ENCODE data around the gene ADAD2. TPM values are rescaled to one million over a fixed set of nuclear protein-coding genes. Genes with fewer than 3 reads are reported as not detected.

The ADAD2 gene
- total and polyA plus RNA-seq, 11 donors, result 0.21 to 1.3 (median 0.58) TPM; not detected in 3

DNA sequence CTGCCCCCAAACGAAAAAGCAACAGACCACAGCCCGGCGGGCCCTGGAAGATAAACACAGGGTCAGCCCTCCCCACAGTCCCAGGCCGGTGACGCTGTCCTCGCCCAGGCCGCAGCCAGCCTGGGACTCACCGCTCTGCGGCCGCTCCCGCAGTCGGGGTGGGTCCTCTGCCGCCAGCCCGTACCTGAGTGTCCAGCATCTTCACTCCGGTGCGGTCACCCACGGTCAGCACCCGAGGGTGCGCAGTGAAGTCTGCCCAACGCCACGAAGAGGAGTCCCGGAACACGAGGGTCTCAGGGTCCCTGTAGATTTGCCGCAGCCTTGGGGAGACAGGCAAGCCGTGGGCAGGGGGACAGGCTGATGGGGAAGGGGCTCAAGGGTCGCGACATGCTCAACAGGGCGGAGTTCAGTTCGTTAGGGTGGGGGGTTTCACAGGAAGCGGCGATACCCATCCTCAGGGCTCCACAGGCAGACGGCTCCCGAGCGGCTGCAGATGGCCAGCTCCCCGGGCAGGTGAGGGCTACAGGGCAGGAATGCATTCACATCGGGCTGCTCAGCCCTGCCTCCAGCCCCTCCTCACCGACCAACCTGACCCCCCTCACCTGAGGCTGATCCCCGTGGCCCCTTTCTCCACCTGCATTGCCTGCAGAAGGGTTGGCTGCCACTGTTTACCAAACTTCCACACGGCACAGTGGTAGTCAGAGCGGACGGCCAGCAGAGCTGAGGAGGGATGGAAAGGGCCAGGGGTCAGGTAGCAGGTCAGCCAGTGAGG lies 9.6 kb upstream of the ADAD2 start:
- intact Hi-C loops (cut with DNase I), result loop anchor here in 7 of 10 donors (5.0 to 10.0 kb wide), 7 partner anchors 34 to 357 kb away; partner anchors contain the start of genes DNAAF1 (in 2 of the 7), HSDL1 (in 2 of the 7) and OSGIN1 (in 1 of the 7)
- Histone ChIP-seq H3K36me3 (peaks cover 0 to 71% (median 59%) of the 10 kb centered on the region in 9 donors), H3K27me3 (no peaks in the 10 kb centered on the region), H3K4me1 (peaks cover 6 to 87% (median 44%) of the 10 kb centered on the region in 12 donors), H3K27ac (peak overlapping the region in 5 of 12 donors; percentile 24 to 85 (median 65)), H3K4me3 (no peak overlapping the region), H3K9me3 (no peaks in the 10 kb centered on the region)
- ATAC-seq, result no peak
- no peak for DNase-seq
- 90 to 95% (median 94%) methylated on average over 27 to 41 of the region's 41 CpGs for WGBS, 4 donors
- TF ChIP-seq POLR2A (IDR thresholded peaks at IDR 0.05), result no peak
- TF ChIP-seq, protein P1, sequence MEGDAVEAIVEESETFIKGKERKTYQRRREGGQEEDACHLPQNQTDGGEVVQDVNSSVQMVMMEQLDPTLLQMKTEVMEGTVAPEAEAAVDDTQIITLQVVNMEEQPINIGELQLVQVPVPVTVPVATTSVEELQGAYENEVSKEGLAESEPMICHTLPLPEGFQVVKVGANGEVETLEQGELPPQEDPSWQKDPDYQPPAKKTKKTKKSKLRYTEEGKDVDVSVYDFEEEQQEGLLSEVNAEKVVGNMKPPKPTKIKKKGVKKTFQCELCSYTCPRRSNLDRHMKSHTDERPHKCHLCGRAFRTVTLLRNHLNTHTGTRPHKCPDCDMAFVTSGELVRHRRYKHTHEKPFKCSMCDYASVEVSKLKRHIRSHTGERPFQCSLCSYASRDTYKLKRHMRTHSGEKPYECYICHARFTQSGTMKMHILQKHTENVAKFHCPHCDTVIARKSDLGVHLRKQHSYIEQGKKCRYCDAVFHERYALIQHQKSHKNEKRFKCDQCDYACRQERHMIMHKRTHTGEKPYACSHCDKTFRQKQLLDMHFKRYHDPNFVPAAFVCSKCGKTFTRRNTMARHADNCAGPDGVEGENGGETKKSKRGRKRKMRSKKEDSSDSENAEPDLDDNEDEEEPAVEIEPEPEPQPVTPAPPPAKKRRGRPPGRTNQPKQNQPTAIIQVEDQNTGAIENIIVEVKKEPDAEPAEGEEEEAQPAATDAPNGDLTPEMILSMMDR (IDR thresholded peaks at IDR 0.05), result no peak

DNA sequence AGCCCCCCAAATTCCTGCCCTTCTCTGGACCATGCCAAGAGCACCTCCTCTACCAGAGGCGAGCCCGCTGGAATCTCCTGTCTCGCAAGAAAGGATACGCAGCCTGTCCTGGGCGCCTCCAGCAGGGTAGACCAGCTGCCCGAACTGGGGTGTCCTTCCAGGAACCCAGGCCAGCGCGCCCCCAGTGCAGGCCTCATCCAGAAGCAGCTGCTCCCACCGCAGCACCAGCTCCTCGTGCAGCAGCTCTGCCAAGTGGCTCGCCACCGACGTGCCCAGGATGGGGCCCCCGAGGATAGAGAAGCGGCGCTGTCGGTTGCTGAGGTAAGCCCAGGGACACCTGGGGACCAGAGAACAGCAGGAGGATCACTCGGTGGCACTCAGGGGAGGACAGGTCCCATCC lies 8.9 kb upstream of the ADAD2 start:
- no peak overlapping the region for H3K4me3 ChIP-seq
- whole genome bisulfite sequencing, 4 donors, result 96 to 98% (median 96%) methylated on average over 16 to 18 of the region's 18 CpGs
- H3K27me3 ChIP-seq, result no peaks in the 10 kb centered on the region
- TF ChIP-seq, protein P1 (IDR thresholded peaks at IDR 0.05), result no peak
- no peak for TF ChIP-seq POLR2A (IDR thresholded peaks at IDR 0.05)
- H3K4me1 ChIP-seq, result peaks cover 3 to 81% (median 38%) of the 10 kb centered on the region in 12 donors
- intact Hi-C loops (cut with DNase I), result loop anchor here in 7 of 10 donors (5.0 to 10.0 kb wide), 7 partner anchors 35 to 357 kb away; partner anchors contain the start of genes DNAAF1 (in 2 of the 7), HSDL1 (in 2 of the 7) and OSGIN1 (in 1 of the 7)
- H3K36me3 ChIP-seq, result peaks cover 0 to 71% (median 59%) of the 10 kb centered on the region in 9 donors
- H3K9me3 ChIP-seq, result no peaks in the 10 kb centered on the region
- DNase-seq, result no peak
- no peak for ATAC-seq
- H3K27ac ChIP-seq, result peak overlapping the region in 3 of 12 donors; percentile 29 to 79 (median 74)

DNA sequence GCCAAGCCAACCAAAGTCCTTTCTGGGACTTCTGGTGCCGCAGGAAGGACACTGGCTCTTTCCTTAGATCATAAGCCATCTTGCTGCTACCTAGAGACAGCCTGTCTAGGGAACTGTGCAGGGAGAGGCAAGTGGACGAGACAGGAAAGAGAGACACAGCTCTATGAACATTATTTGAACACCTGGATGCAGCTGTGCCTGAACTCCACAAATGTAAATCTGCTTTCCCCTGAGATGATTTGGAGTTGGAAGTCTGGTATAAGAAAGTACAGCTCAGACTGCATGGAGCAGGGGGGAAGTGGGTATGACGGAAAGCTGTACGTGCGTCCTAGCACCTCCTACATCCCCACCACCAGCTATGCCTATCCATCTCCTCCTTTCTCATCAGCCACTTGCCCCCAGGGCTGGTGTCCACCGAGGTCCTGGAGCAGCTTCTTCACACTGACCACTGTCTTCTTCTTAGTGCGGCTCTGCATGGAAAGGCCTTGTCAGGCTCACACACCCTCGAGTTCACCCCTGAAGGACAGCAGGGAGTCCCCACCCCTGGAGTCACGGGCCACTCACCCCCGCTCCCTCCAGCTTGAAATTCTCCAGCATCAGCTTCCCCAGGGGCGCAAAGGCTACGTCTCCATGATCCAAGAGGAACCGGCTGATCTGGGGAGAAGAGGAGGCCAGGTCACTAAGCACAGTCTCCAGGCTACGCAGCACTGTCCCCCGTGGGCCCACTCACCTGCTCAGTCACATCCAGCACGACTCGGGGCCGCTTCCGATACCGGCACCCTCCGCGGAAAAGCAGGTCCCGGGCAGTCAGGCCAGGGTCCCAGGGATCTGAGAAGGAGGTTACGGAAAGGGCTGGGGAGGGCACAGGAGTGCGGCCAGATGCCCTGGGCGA lies 8.0 kb upstream of the ADAD2 start:
- ATAC-seq (no peak), DNase-seq (no peak)
- peaks cover 0 to 68% (median 57%) of the 10 kb centered on the region in 9 donors for H3K36me3 ChIP-seq
- 94 to 97% (median 96%) methylated on average over 23 to 26 of the region's 26 CpGs for WGBS, 4 donors
- peak overlapping the region in 8 of 12 donors; percentile 62 to 89 (median 83) for H3K27ac ChIP-seq
- no peak overlapping the region for H3K4me3 ChIP-seq
- H3K4me1 ChIP-seq, result peaks cover 0 to 75% (median 31%) of the 10 kb centered on the region in 12 donors
- H3K9me3 ChIP-seq, result no peaks in the 10 kb centered on the region
- H3K27me3 ChIP-seq, result no peaks in the 10 kb centered on the region
- intact Hi-C loops (cut with DNase I), result loop anchor here in 7 of 10 donors (5.0 to 10.0 kb wide), 7 partner anchors 36 to 358 kb away; partner anchors contain the start of genes DNAAF1 (in 2 of the 7), HSDL1 (in 2 of the 7) and OSGIN1 (in 1 of the 7)
- no peak for TF ChIP-seq POLR2A (IDR thresholded peaks at IDR 0.05)
- TF ChIP-seq, protein P1 (IDR thresholded peaks at IDR 0.05), result no peak

Measured in heart left ventricle (tissue), 16 donors.